Esophagus muscularis mucosa (tissue), 4 donors: ENCODE measurements around the gene METAP1D. TPM values are rescaled to one million over a fixed set of nuclear protein-coding genes. Genes with fewer than 3 reads are reported as not detected.
A peak's percentile ranks its signal among the peaks of the same experiment; 100 is the strongest.

Source experiments
- DNase-seq: peaks from one replicate; pipeline ENCODE4 v3.0.0-alpha.2; 2017; ENCODE audit errors: extremely low spot score
- H3K27ac ChIP-seq, 4 donors: fragments of 200-600 bp; sonication (generic); replicated peaks in 1 of 4; 1 replicate in 3 of 4; 2 replicates in 1 of 4; pipeline ENCODE4 v1.5.1; 2016 to 2019; ENCODE audit warnings: mild to moderate bottlenecking in 1 of 4
- H3K27me3 ChIP-seq, 4 donors: fragments of 200-600 bp; sonication (generic); one replicate each; pipeline versions ENCODE4 v1.5.1 to v1.6.0; 2016 to 2019
- H3K36me3 ChIP-seq, 4 donors: fragments of 200-600 bp; sonication (generic); one replicate each; pipeline ENCODE4 v1.5.1; 2016 to 2019
- H3K4me1 ChIP-seq, 4 donors: fragments of 200-600 bp; sonication (generic); one replicate each; pipeline ENCODE4 v1.5.1; 2016 to 2019
- H3K4me3 ChIP-seq, 4 donors: fragments of 200-600 bp; sonication (generic); 1 replicate in 2 of 4; 2 replicates in 2 of 4; pipeline ENCODE4 v1.5.1; 2016 to 2019; ENCODE audit warnings: mild to moderate bottlenecking in 4 of 4, moderate library complexity in 1 of 4
- H3K9me3 ChIP-seq, 4 donors: fragments of 200-600 bp; sonication (generic); 1 replicate in 3 of 4; 2 replicates in 1 of 4; pipeline ENCODE4 v1.5.1; 2016 to 2019
- CTCF ChIP-seq, 3 experiments: fragments of 200-600 bp in 2 of 3; fragments of 450-650 bp in 1 of 3; sonication (generic) in 2 of 3; IDR thresholded peaks; one replicate each; pipeline ENCODE4 v1.5.1; 2017 to 2019; ENCODE audit warnings: antibody characterized with exemption in 3 of 3, mild to moderate bottlenecking in 2 of 3, moderate library complexity in 1 of 3
- EP300 ChIP-seq: sonication (generic); formaldehyde crosslinking; IDR thresholded peaks from one replicate; pipeline ENCODE4 v1.6.1; 2017; ENCODE audit warnings: antibody characterized with exemption
- POLR2A ChIP-seq: fragments of 450-650 bp; IDR thresholded peaks from one replicate; pipeline ENCODE4 v1.6.1; 2017; ENCODE audit warnings: antibody characterized with exemption, moderate library complexity, mild to moderate bottlenecking, low read depth
- POLR2AphosphoS5 ChIP-seq, 2 donors: sonication (generic); formaldehyde crosslinking; IDR thresholded peaks; one replicate each; pipeline ENCODE4 v1.6.1; 2017; ENCODE audit warnings: antibody characterized with exemption in 2 of 2
- WGBS: methylation state at CpG from one replicate; pipeline ENCODE4 v1.1.5; 2018; 5-methylcytosine and 5-hydroxymethylcytosine counted together
- intact Hi-C: fragments of 100-400 bp; cut with DNase I; formaldehyde crosslinking; loops from one replicate; pipeline ENCODE4 v1.15.1; 2023
- total RNA-seq, 4 donors: library from RNA; depleted of rRNA; stranded (reverse); fragments of >200 nt; gene quantifications; one replicate each; pipeline versions ENCODE4 v1.1.0 to v1.2.1, GENCODE V29; 2016

METAP1D gene
- total RNA-seq, 4 donors from 2014 or later, result 3.1 to 6.6 (median 4.1) TPM

GRCh38 chr2:172090044-172090961, 90.5 kb downstream of the METAP1D start:
- Histone ChIP-seq H3K36me3 (no peaks in the 10 kb centered on the region), H3K4me3 (no peak overlapping the region), H3K4me1 (peaks cover 30 to 57% (median 46%) of the 10 kb centered on the region in 4 donors), H3K27ac (no peak overlapping the region), H3K27me3 (peaks cover 32 to 100% (median 98%) of the 10 kb centered on the region in 4 donors), H3K9me3 (no peaks in the 10 kb centered on the region)
- WGBS, result 3% methylated on average over 14 of the region's 39 CpGs
- intact Hi-C loops, result no loop called here
- TF ChIP-seq EP300 (no peak), POLR2AphosphoS5 (IDR thresholded peaks at IDR 0.05) (no peak), POLR2A (no peak)
- DNase-seq, result peak; percentile 68

- Histone ChIP-seq H3K36me3 (no peaks in the 10 kb centered on the region), H3K4me1 (peaks cover 30 to 57% (median 46%) of the 10 kb centered on the region in 4 donors), H3K9me3 (no peaks in the 10 kb centered on the region), H3K27ac (no peak overlapping the region), H3K4me3 (no peak overlapping the region), H3K27me3 (peaks cover 31 to 100% (median 98%) of the 10 kb centered on the region in 4 donors)
- no peak for DNase-seq
- TF ChIP-seq POLR2A, result no peak
- TF ChIP-seq POLR2AphosphoS5 (IDR thresholded peaks at IDR 0.05), result no peak
- no peak for TF ChIP-seq CTCF (IDR thresholded peaks at IDR 0.05)
- TF ChIP-seq EP300, result no peak
- WGBS, result 19% methylated on average over 8 of the region's 13 CpGs
- intact Hi-C loops, result no loop called here
Measured at GRCh38 chr2:172091000-172091641, 91.4 kb downstream of the METAP1D start.

- intact Hi-C loops, result no loop called here
- H3K9me3 ChIP-seq, result no peaks in the 10 kb centered on the region
- H3K4me1 ChIP-seq, result peaks cover 30 to 57% (median 46%) of the 10 kb centered on the region in 4 donors
- TF ChIP-seq EP300 (no peak), POLR2AphosphoS5 (IDR thresholded peaks at IDR 0.05) (no peak), CTCF (IDR thresholded peaks at IDR 0.05) (no peak), POLR2A (no peak)
- H3K36me3 ChIP-seq, result no peaks in the 10 kb centered on the region
- H3K4me3 ChIP-seq, result no peak overlapping the region
- peaks cover 26 to 100% (median 98%) of the 10 kb centered on the region in 4 donors for H3K27me3 ChIP-seq
- WGBS, result 19% methylated on average over 11 of the region's 11 CpGs
- no peak for DNase-seq
- no peak overlapping the region for H3K27ac ChIP-seq
Measured at GRCh38 chr2:172091761-172092566, 92.2 kb downstream of the METAP1D start.

- 14% methylated on average over 19 of the region's 19 CpGs for WGBS
- intact Hi-C loops, result no loop called here
- Histone ChIP-seq H3K9me3 (no peaks in the 10 kb centered on the region), H3K4me3 (no peak overlapping the region), H3K27ac (no peak overlapping the region), H3K4me1 (peaks cover 33 to 56% (median 47%) of the 10 kb centered on the region in 4 donors), H3K27me3 (peaks cover 29 to 100% (median 98%) of the 10 kb centered on the region in 4 donors), H3K36me3 (no peaks in the 10 kb centered on the region)
- no peak for DNase-seq
- no peak for TF ChIP-seq POLR2AphosphoS5 (IDR thresholded peaks at IDR 0.05)
Measured at GRCh38 chr2:172092716-172093415, 93.1 kb downstream of the METAP1D start.
